Activated CD4-positive, CD25-positive, alpha-beta regulatory T cell (primary cell): Measurements from ENCODE around the gene AMIGO3.
"Not testable (repeated sequence)": the region's sequence is repeated elsewhere in the genome, so short reads cannot be mapped to it uniquely, and the experiment has no call there.

ENCODE experiments used
- DNase-seq, 4 experiments: peaks; one replicate each; lab custom pipeline; 2025; lab: John Stamatoyannopoulos, UW

Gene AMIGO3

DNA sequence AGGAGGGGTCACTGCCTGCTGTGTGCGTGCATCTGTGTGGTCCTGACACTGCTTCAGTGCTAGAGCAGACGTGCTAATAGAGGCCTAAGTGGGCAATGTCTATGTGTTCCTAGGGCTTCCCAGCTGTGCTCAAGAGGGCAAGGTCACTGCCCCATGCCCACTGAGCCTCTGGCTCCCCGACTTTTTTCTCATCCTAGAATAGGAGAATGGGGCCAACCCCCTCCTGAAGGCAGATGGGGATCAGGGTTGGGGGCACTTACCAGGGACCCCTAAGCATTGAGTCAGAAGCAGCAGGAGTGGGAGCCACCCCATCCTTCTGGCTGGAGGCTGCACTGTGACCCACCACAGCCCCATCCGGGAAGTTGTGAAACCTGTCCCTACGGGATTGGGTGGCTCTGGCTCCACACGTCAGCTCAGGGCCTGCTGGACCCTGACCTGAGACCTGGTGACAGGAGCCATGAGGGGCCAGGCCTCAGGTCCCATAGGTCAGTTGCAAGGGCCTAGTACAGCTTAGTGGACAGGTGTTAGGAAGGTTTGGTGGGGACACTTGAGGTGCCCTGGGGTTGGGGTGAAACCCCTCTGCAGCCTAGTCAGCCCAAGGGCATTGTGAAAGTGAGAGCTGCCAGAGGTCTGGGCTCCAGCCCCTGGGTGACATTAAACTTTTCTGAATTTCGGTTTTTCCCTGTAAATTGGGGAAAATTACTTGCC lies 31.0 kb downstream of the AMIGO3 start:
- DNase-seq, result not testable (repeated sequence)

DNA sequence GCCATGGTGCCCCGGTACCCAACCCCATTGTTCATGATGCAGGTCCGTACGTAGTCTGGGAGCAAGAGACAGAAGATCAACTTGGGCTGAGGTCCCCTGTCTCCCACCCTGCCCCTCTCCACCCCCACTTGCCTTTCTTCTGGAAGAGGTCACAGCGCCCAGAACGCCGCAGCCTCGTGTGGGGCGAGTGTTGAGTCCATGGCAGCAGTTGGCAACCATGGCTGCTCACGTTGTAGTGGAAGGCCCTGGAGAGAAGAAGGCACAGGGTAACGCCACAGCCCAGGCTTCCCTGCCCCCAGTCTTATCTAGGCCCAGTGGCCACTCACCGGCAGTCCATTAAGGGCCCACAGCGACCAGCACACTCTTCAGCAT lies 32.1 kb downstream of the AMIGO3 start:
- not testable (repeated sequence) for DNase-seq

DNA sequence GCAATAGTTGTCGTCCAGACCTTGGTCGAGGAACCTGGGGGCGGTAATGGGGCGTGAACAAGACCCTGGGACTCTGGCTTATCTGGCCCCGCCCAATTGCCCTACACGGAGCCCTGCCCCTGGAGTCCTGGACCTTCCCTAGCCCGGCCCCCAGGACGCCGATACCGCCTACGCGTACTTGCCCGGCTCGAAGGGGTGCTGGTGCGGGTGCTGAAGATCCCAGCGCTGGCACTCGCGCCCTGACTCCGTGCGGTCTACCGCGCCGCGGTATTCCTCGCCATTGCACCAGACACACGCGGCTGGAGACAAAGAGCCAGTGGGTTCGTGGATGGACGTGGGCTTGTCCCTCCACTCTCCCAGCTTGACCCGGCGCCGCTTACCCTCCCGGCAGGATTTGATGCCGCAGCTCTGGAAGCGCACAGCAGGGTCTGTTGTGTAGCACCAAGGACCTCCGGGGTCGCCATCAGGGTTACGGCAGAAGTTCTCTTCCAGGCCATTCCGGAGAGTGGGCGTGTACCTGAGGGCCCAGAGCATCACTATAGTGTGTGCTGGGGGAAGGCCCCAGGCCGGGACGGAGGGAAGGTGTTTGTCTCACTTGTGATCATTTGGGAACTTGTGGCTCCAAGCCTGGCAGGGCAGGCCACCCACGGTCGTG lies 32.6 kb downstream of the AMIGO3 start:
- not testable (repeated sequence) for DNase-seq

DNA sequence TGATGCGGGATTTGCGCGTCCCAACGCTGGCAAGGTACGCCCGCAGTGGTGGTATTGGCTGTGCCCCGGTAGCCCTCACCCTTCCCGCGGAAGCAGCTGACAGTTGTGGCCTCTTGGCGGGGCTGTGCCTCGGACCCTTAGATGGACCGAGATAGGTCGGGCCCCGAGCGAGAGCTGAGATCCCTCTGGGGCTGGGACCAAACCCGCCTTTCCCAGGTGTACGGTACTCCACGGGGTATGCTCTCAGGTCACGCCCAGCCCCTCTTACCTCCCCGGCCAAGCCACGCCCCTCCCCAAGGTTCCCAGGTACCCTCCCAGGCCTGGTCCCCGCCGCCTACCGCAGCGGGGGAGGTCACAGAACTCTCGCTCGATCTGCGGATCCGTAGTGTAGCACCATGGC lies 33.1 kb downstream of the AMIGO3 start:
- DNase-seq, result not testable (repeated sequence)

DNA sequence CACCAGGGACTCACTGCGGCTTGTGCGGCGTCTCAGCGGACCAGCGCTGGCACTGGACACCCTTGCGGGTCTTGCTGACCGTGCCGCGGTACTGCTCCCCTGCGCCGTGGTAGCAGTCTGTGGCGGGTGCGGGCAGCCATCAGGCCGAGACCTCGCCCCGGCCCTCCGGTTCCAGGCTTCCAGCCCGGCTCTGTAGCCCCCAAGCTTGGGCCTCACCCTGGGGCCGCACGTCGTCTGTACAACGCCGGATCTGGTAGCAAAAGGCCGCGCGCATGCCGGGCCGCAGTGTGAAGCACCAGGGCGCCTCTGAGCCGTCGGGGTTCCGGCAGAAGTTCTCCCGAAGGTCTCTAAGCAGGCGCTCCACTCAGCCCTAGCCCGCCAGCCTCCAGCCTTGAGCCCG lies 33.6 kb downstream of the AMIGO3 start:
- DNase-seq, result not testable (repeated sequence)

DNA sequence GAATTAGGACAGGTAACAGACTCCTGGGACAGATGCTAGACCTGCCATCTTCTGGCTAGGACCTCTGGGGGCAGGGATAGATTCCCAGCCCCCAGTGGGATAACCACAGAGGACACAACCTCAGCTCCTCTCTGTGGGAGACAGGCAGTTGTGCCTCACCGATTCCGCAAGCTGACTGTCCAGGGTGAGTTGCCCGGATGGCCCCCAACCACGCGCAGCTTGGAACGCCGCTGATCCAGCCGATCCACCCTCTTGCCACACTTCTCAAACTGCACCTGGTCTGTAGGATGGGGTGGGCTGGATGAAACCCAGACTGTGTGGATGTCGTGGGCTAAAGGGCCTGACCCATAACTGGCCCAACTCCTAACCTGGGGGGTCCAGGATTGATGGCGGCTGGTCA lies 34.4 kb downstream of the AMIGO3 start:
- not testable (repeated sequence) for DNase-seq

DNA sequence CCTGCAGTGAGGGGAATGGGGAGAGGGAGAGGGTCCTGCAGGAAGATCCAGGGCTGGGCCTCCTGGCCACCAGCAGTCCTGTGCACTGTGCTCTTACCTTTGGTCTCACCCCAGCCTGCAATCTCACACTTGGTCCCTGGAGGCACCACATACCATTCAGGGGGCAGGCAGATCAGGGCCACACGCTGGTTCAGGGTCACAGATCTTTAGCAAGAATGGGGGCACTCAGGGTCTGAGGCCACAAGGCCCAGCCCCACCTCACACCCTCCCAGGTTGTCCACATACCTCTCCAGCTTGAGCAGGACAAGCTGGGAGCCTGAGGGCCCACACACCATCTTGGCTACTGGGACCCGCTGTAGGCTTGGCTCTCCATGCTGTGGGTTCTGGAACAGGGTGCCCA lies 35.0 kb downstream of the AMIGO3 start:
- DNase-seq, result not testable (repeated sequence)

DNA sequence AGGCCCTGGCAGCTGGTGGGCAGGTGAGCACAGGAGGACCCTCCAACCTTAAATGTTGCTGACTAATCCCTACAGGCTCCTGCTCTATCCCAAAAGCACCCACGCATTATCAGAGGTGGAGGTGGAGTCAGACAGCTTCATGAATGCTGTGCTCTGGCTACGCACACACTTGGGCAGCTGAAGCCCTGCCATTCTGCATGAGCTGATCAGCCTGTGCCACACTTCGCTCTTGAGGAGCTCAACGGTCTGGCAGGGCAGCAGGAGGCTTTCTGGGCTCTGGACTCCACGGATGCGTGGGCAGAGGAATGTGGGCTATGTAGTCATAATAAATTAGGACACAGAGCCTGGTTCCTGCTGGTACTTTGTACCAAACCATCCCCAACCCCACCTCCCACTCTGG lies 36.3 kb downstream of the AMIGO3 start:
- no peak for DNase-seq

DNA sequence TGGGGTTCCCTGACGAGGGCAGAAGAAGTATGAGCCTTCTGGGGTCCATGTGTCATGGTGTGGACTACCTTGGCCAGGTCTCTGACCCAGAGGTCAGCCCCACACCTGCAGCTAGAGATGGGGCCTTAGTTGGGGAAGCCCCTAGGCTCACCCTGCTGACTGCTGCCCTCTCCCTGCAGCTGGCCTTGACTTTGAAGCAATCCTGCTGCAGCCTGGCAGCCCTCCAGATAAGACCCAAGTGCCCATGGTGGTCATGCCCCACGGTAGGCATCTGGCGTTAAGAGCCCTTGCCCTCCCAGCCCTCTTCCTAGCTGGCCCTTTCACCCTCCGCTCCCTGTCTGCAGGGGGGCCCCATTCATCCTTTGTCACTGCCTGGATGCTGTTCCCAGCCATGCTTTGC lies 37.9 kb downstream of the AMIGO3 start:
- no peak for DNase-seq

DNA sequence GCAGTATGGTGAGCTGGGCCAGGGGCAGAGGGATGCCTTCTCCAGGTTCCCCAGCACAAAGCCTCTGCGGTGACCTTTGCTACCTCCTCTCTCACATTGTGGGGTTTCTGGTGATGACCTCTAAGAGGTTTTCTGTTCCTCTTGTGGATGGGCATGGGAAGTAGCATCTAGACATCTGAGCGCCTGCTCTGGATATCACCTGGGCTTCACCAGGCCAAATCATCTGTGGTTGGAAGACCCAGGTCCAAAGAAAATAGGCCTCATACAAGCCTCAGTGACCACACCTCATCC lies 38.3 kb downstream of the AMIGO3 start:
- no peak for DNase-seq

DNA sequence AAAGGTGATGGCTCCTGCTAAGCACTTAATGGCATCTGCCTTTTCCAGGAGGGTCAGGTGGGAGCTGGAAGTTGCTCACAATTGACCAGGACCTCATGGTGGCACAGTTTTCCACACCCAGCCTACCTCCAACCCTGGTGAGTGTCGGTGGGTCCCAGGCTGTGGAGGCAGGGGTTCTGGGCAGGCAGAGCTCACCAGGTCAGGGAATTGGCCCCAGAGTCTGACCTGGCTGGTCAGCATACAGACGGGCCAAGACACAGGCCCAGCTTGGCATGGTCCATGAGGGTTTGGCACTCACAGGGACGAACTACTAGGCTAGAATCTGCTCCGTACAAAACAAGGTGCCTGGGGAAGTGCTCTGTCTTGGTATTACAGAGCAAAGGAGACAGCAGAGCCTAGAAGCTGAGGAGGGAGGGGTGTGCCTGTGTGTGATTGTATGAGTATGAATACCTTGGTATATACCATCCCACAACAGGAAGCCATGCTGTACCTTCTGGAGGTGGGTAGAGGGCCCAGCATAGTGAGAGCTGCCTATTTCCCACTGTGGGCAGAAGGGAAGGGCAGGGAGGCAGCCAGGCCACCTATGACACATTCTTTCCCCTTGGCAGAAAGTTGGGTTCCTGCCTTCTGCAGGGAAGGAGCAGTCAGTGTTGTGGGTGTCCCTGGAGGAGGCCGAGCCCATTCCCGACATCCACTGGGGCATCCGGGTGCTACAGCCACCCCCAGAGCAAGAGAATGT lies 38.8 kb downstream of the AMIGO3 start:
- no peak for DNase-seq

DNA sequence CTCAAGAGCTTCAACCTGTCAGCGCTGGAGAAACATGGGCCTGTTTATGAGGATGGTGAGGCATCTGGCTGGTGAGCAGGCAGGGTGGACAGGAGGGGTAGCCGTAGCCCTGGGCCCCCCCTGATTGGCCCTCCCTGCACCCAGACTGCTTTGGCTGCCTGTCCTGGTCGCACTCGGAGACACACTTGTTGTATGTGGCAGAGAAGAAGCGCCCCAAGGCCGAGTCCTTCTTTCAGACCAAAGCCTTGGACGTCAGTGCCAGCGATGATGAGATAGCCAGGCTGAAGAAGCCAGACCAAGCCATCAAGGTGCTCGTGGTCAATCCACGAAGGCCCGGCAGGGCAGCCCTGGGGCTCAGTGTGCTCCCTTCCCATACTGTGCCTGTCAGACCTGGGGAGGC lies 43.6 kb downstream of the AMIGO3 start:
- no peak for DNase-seq

DNA sequence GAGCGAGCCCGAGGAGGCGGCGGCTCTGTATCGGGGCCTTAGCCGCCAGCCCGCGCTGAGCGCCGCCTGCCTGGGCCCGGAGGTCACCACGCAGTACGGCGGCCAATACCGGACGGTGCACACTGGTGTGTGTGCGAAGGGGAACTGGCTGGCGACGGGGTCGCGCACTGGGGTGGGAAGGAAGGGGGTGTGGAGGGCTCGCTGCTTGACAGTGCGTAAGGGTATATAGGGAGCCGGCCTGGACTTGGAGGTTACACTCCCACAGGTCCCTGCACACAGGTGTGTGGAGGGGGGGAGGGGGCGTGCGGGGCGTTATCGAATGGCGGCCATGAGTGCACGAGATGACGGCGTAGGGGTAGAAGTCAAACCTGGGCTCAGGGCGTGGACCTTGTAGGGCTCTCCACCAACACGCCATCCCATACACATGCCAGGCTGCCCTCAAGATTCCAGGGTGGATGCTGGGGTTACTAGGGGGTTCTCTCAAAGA lies 44.9 kb downstream of the AMIGO3 start:
- DNase-seq, result no peak

DNA sequence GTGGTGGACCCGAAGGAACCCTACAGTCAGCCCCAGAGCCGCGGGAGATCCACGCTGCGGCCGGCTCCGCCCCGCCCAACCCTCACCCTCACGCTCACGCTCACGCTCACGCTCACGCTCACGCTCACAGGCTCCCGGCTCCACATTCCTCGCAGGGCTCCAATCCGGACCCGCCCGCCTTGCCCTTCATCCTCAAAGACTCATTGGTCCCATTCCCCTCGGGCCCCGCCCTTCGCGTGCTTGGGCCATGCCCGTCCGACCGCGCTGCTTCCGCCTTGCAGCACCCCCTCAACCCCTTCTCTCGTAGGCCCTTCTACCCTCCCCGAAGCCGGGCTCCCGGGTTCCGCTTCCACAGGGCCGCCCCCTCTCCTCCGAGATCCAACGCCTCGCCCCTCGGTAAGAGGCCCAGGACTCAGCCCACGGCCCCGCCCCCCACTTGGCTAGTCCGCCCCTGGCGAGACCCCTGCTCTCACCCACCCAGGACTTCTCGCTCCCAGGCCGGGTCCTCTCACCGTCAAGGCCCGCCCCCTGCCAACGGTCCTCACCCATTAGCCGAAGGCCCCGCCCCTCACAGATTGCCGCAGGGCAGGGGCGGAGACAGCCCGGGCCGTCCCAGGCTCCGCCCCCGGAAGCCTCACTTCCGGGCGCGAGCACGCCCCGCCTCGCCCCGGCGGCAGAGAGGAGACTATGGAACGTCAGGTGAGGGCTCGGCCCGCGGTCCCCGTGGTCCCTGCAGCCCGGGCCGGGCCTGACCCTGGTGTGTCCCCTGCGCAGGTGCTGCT lies 45.6 kb downstream of the AMIGO3 start, which contains the start of gene APEH:
Gene APEH (plus strand): TSS at position 637 of the 782 bp plus-strand sequence. CDS start 51 bp downstream, at position 688.
- no peak for DNase-seq

DNA sequence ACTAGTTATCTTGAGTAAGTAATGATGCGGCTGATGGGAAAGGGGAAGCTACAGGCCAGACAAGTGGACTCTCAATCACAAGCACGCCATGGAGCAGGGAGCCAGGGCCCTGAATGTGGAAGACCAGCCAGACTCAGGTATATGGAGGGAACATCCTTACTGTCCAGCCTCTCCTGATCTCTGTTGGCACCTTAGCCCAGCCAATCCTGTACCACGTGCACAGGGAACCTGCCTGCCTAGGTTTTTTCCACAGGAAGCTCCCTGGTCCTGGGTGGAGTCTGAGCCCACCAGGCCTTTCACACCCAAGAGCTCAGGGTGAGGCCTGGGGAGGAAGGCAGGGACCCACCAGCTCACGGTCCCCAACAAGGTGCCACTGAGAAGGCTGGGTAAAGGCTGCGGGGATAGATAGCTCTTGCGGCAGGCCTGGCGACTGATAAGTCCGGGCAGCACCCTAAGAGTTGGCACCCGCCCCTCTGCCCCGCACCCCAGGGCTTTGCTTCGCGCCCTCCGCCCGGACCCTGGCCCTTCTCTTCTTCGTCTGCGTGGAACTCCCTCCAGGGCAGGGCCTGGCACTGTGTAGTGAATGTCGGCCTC lies 46.3 kb downstream of the AMIGO3 start:
- DNase-seq, result no peak

DNA sequence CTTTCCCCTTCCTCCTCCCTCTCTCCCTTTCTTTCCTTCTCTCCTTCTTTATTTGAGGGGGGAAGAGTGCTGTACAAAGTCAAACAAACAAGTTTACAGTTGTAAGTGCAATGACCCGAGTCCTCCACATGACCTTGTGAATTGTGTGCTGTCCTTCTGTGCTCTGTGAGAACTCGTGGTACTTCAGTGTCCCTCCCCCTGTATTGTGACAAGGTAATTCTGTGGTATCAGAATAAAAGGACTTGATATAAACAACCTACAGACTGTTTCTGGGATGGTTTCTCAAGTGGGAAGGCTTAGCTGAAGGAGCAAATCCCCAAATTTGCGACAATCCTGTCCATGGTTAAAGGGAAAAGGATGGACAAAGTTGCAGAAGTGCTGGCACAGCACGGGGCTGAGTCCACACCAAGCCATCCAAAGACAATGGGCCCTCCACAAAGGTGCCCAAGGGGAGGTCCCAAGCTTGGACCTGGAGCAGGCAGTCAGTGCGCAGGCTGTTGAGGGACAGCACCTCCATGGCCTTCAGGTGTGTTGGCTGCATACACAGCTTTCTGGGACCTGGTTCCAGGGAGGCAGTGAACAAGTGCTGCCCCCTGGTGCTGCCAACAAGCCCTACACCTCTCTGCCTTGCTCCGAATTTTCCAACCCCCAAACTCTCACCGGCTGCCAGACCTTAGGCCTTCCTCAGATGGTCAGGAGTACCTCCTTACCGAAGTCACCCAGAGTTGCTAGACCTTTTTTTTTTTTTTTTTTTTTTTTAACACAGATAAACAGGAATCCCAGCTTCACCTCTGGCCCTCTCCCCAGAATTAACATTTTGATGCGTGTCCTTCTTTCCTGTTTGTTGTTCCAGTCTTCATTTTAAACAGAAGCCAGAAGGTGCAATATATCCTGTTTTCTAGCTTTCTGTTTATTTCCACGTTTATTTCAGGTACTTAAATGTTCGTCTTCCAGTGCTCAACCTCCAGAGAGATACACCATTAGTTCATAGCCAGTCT lies 47.9 kb downstream of the AMIGO3 start:
- no peak for DNase-seq

DNA sequence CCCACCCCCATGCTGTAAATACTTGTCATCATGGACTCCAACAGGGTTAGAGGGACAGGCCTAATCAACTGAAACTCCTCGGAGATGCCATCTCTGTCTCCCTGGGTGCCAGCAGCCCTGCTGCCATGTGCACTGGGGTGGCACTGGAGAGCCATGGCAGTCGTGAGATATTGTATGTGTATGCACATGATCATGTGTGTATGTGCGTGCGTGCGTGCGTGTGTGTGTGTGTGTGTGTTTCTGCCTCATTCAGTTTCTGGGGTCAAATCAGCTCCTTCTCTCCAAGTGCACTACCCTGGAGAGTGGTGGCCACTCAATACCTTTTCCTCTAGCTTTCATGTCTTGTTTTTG lies 48.6 kb downstream of the AMIGO3 start:
- DNase-seq, result no peak

DNA sequence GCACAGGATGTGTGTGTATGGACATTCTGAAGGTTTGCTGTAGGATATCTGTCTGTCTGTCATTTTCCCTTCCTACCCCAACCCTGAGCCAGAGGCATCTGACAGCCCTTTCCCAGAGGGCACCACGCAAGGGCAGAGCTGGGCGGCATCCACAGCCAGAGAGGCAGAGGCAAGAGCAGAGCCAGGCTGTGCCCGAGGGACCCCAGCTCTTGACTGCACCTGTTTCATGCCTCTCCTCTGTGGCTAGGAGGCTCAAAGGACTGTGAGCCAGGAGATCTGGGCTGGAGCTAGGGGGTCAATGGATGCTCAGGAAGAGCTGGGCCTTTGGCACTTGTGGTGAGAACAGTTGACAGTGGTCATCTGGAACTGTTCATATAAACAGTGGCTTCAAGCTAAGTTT lies 50.1 kb downstream of the AMIGO3 start:
- no peak for DNase-seq

DNA sequence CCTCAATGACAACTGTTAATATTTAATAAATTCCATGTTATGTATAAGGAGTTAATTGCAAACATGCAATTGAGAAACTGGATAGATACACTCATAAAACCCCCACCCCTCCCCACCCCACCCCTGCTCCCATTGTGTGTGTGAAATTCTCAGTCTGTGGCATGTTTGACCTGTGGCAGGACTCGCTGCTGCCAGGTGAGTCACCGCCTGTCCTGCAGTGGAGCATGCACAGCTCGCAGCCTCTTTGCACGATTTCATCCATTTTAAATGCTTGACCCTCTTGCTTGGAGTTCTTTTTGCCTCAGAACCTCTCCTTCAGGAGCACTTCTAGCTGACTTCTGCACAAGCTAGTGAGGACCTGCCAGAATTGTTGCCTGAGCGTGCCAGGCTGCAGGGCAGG lies 50.6 kb downstream of the AMIGO3 start:
- no peak for DNase-seq

DNA sequence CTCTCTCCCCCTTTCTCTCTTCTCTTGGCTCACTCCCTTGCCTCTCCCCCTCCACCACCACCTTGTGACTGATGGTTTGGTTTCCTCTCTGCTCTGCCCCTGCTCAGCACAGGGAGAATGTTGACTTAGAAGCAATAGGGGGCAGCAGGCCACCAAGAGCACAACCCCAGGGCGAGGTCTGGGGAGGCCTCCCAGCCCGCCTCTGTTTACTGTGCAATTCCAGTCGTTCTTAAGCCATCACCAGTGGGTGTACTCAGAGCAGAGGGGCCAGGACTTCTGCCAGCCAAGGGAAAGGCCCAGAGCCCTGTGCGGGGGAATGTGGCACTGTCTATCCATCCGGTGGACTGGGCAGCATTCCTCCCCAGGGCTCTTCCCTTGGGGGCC lies 51.1 kb downstream of the AMIGO3 start:
- no peak for DNase-seq
